ENCODE results near the gene TMEM79.

Gene TMEM79

DNA sequence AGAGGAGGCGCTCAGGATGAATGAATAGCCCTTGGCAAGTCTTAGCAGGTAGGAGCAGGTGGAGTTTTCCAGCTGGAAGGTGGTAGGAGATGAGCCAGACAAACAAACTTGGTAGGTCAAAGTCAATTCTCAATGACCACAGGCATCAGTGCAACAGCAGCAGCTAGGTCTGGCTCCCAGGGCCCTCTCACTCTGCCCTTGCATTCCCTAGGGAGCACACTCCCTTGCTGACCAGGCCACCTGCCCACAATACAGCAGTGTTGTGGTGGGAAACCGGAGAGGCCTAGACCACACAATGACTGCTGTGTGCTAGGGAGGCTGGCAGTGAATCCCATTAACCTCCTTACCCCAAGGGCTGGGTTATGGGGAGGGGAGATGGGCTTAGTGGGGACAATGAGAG, 23.2 kb upstream of the TMEM79 start:
- H3K9me3 ChIP-seq (ENCODE audit: insufficient read depth, low read length), result no peaks in the 10 kb centered on the region
- TF ChIP-seq EZH2phosphoT487 (IDR thresholded peaks at IDR 0.05; ENCODE audit: low read depth), result no peak
- TF ChIP-seq CTCF (IDR thresholded peaks at IDR 0.05; ENCODE audit: low read depth, low read length), result no peak
- H3K27ac ChIP-seq (ENCODE audit: low read length), result no peak overlapping the region
- H4K20me1 ChIP-seq (ENCODE audit: insufficient read depth, low read length), result no peaks in the 10 kb centered on the region
- no peak overlapping the region for H3K9ac ChIP-seq (ENCODE audit: low read length)
- H3K36me3 ChIP-seq (replicated peaks; ENCODE audit: low read depth, low read length), result peaks cover 75% of the 10 kb centered on the region
- H3K4me1 ChIP-seq (ENCODE audit: low read length), result no peaks in the 10 kb centered on the region
- no peak overlapping the region for H2AFZ ChIP-seq (ENCODE audit: low read depth, low read length)
- no peak overlapping the region for H3K4me2 ChIP-seq (ENCODE audit: low read length)
- H3K4me3 ChIP-seq (ENCODE audit: low read length), result no peak overlapping the region
- H3K79me2 ChIP-seq (ENCODE audit: low read length), result no peaks in the 10 kb centered on the region
- H3K27me3 ChIP-seq (ENCODE audit: low read depth, low read length), result no peaks in the 10 kb centered on the region

- no peaks in the 10 kb centered on the region for H4K20me1 ChIP-seq (ENCODE audit: insufficient read depth, low read length)
- H2AFZ ChIP-seq (ENCODE audit: low read depth, low read length), result no peak overlapping the region
- H3K27me3 ChIP-seq (ENCODE audit: low read depth, low read length), result no peaks in the 10 kb centered on the region
- no peak overlapping the region for H3K4me2 ChIP-seq (ENCODE audit: low read length)
- no peak overlapping the region for H3K27ac ChIP-seq (ENCODE audit: low read length)
- no peaks in the 10 kb centered on the region for H3K9me3 ChIP-seq (ENCODE audit: insufficient read depth, low read length)
- H3K36me3 ChIP-seq (replicated peaks; ENCODE audit: low read depth, low read length), result peaks cover 78% of the 10 kb centered on the region
- TF ChIP-seq EZH2phosphoT487 (IDR thresholded peaks at IDR 0.05; ENCODE audit: low read depth), result no peak
- TF ChIP-seq CTCF (IDR thresholded peaks at IDR 0.05; ENCODE audit: low read depth, low read length), result no peak
- no peak overlapping the region for H3K9ac ChIP-seq (ENCODE audit: low read length)
- no peak overlapping the region for H3K4me3 ChIP-seq (ENCODE audit: low read length)
- H3K79me2 ChIP-seq (ENCODE audit: low read length), result no peaks in the 10 kb centered on the region
- no peaks in the 10 kb centered on the region for H3K4me1 ChIP-seq (ENCODE audit: low read length)
Observed at GRCh38 chr1:156262461-156263287, 21.5 kb upstream of the TMEM79 start.

DNA sequence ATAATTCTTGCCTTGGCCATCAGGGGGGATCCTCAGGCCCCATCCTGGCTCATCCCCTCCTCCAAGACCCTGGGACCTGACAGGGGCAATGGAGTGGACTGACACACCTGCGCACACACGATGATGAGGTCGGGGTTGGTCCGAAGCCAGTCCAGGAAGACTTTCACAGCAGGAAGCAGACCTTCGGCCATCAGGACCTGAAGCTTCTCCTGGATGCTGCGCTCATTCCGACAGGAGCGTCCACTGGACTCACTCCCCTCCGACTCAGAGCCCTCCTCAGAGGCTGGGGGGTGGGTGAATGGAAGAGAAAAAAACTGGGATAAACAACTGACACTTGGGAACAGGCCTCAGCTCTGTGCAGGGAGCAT, 20.9 kb upstream of the TMEM79 start:
- no peak overlapping the region for H2AFZ ChIP-seq (ENCODE audit: low read depth, low read length)
- TF ChIP-seq CTCF (IDR thresholded peaks at IDR 0.05; ENCODE audit: low read depth, low read length) (no peak), EZH2phosphoT487 (IDR thresholded peaks at IDR 0.05; ENCODE audit: low read depth) (no peak)
- no peaks in the 10 kb centered on the region for H3K4me1 ChIP-seq (ENCODE audit: low read length)
- no peaks in the 10 kb centered on the region for H4K20me1 ChIP-seq (ENCODE audit: insufficient read depth, low read length)
- H3K4me3 ChIP-seq (ENCODE audit: low read length), result no peak overlapping the region
- no peaks in the 10 kb centered on the region for H3K79me2 ChIP-seq (ENCODE audit: low read length)
- no peak overlapping the region for H3K27ac ChIP-seq (ENCODE audit: low read length)
- H3K27me3 ChIP-seq (ENCODE audit: low read depth, low read length), result no peaks in the 10 kb centered on the region
- H3K4me2 ChIP-seq (ENCODE audit: low read length), result no peak overlapping the region
- H3K36me3 ChIP-seq (replicated peaks; ENCODE audit: low read depth, low read length), result peaks cover 78% of the 10 kb centered on the region
- no peak overlapping the region for H3K9ac ChIP-seq (ENCODE audit: low read length)
- H3K9me3 ChIP-seq (ENCODE audit: insufficient read depth, low read length), result no peaks in the 10 kb centered on the region

DNA sequence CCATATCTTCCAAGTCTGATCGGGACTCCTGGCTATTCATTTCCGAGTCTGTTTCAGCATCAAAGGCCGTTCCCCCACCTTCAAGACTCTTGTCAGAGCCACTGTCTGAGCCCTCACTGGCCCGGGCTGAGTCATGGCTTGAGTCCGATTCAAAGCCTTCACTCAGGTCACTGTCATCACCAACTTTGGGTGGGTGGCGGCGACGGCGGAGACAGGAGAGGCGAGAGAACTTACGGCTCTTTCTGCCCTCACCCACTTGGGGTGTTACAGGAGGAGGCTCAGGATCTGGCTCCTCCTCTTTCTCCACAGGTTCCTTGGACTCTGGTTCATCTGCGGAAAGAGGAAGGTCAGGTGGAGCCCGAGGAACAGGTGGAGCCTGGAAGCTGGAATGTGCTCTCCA, 18.1 kb upstream of the TMEM79 start:
- Histone ChIP-seq H3K4me1 (ENCODE audit: low read length) (no peaks in the 10 kb centered on the region), H3K27ac (ENCODE audit: low read length) (no peak overlapping the region), H3K4me2 (ENCODE audit: low read length) (no peak overlapping the region), H3K9me3 (ENCODE audit: insufficient read depth, low read length) (no peaks in the 10 kb centered on the region), H3K9ac (ENCODE audit: low read length) (no peak overlapping the region), H3K4me3 (ENCODE audit: low read length) (no peak overlapping the region), H3K27me3 (ENCODE audit: low read depth, low read length) (no peaks in the 10 kb centered on the region), H4K20me1 (ENCODE audit: insufficient read depth, low read length) (no peaks in the 10 kb centered on the region), H3K79me2 (ENCODE audit: low read length) (no peaks in the 10 kb centered on the region), H3K36me3 (replicated peaks; ENCODE audit: low read depth, low read length) (peaks cover 63% of the 10 kb centered on the region), H2AFZ (ENCODE audit: low read depth, low read length) (no peak overlapping the region)
- TF ChIP-seq CTCF (IDR thresholded peaks at IDR 0.05; ENCODE audit: low read depth, low read length), result no peak
- TF ChIP-seq EZH2phosphoT487 (IDR thresholded peaks at IDR 0.05; ENCODE audit: low read depth), result no peak

Data from OCI-LY3 (cell line).